MM.1S (cell line): ENCODE measurements around the gene DGLUCY.

Experiments
- EZH2phosphoT487 ChIP-seq: fragments of 300-600 bp; sonication (generic); IDR thresholded peaks from 2 replicates; pipeline ENCODE4 v1.6.1; 2018; ENCODE audit warnings: antibody characterized with exemption, low read length
- TF ChIP-seq, protein P1 (sequence below): fragments of 300-600 bp; sonication (generic); IDR thresholded peaks from 2 replicates; pipeline ENCODE4 v1.5.1; 2016; ENCODE audit warnings: antibody characterized with exemption, low read length, mixed read lengths

DNA sequence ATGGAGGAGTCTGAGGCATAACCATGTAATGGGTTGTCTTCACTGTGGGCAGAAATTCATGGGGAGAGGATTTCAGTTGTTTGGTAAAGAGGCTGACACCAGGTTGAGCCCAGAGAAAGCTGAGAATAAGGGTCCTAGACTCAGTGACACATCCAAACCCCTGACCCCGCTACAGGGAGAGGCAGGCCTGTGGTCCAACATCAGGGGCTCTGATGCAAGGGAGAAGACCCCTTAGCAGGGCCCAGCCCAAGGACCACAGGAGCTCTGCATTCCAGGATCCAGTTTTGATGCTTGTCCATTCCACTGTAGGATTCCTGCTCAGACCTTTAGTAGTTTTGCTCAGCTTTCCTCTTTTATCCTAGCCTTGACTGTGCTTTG, 115.1 kb downstream of the DGLUCY start:
- TF ChIP-seq, protein P1, sequence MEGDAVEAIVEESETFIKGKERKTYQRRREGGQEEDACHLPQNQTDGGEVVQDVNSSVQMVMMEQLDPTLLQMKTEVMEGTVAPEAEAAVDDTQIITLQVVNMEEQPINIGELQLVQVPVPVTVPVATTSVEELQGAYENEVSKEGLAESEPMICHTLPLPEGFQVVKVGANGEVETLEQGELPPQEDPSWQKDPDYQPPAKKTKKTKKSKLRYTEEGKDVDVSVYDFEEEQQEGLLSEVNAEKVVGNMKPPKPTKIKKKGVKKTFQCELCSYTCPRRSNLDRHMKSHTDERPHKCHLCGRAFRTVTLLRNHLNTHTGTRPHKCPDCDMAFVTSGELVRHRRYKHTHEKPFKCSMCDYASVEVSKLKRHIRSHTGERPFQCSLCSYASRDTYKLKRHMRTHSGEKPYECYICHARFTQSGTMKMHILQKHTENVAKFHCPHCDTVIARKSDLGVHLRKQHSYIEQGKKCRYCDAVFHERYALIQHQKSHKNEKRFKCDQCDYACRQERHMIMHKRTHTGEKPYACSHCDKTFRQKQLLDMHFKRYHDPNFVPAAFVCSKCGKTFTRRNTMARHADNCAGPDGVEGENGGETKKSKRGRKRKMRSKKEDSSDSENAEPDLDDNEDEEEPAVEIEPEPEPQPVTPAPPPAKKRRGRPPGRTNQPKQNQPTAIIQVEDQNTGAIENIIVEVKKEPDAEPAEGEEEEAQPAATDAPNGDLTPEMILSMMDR: no peak
- TF ChIP-seq EZH2phosphoT487: no peak
